ENCODE data around the gene TALDO1.

TALDO1 gene

GRCh38 chr11:813072-813455, 65.8 kb downstream of the TALDO1 start:
- no peak overlapping the region for H3K4me2 ChIP-seq (ENCODE audit: low read depth, low read length)
- no peak overlapping the region for H3K9ac ChIP-seq (ENCODE audit: low read length)
- H3K4me1 ChIP-seq (ENCODE audit: low read length): peaks cover 13% of the 10 kb centered on the region
- H2AFZ ChIP-seq (ENCODE audit: low read length): no peak overlapping the region
- no peak overlapping the region for H3K27ac ChIP-seq (ENCODE audit: low read length)
- H3K9me2 ChIP-seq (replicated peaks; ENCODE audit: insufficient read depth, low read length): no peaks in the 10 kb centered on the region
- no peaks in the 10 kb centered on the region for H3K27me3 ChIP-seq (replicated peaks; ENCODE audit: insufficient read depth, low read length)
- no peak overlapping the region for H3K4me3 ChIP-seq (ENCODE audit: low read length)
- DNase-seq: no peak
- peaks cover 15% of the 10 kb centered on the region for H4K20me1 ChIP-seq (ENCODE audit: insufficient read depth, low read length)
- H3F3A ChIP-seq (ENCODE audit: insufficient read depth, low read length): peaks cover 44% of the 10 kb centered on the region
- peaks cover 43% of the 10 kb centered on the region for H3K79me2 ChIP-seq (ENCODE audit: low read length)
- no peaks in the 10 kb centered on the region for H3K9me3 ChIP-seq (replicated peaks; ENCODE audit: insufficient read depth, low read length)
- peaks cover 15% of the 10 kb centered on the region for H3K36me3 ChIP-seq (replicated peaks; ENCODE audit: insufficient read depth, low read length)
- TF ChIP-seq CTCF (IDR thresholded peaks at IDR 0.05; ENCODE audit: low read length) (no peak), EZH2phosphoT487 (IDR thresholded peaks at IDR 0.05; ENCODE audit: low read length) (no peak), EZH2 (optimal IDR thresholded peaks at IDR 0.05; ENCODE audit: low read depth, low read length) (no peak)

- Histone ChIP-seq H3K4me2 (ENCODE audit: low read depth, low read length) (no peak overlapping the region), H3K4me1 (ENCODE audit: low read length) (peaks cover 10% of the 10 kb centered on the region), H3K9me3 (replicated peaks; ENCODE audit: insufficient read depth, low read length) (no peaks in the 10 kb centered on the region), H3K27me3 (replicated peaks; ENCODE audit: insufficient read depth, low read length) (no peaks in the 10 kb centered on the region), H3K4me3 (ENCODE audit: low read length) (no peak overlapping the region), H3K36me3 (replicated peaks; ENCODE audit: insufficient read depth, low read length) (peaks cover 15% of the 10 kb centered on the region), H3K79me2 (ENCODE audit: low read length) (peaks cover 40% of the 10 kb centered on the region), H3K27ac (ENCODE audit: low read length) (no peak overlapping the region), H3K9ac (ENCODE audit: low read length) (no peak overlapping the region), H2AFZ (ENCODE audit: low read length) (no peak overlapping the region), H3F3A (ENCODE audit: insufficient read depth, low read length) (peaks cover 42% of the 10 kb centered on the region), H4K20me1 (ENCODE audit: insufficient read depth, low read length) (peaks cover 15% of the 10 kb centered on the region), H3K9me2 (replicated peaks; ENCODE audit: insufficient read depth, low read length) (no peaks in the 10 kb centered on the region)
- TF ChIP-seq CTCF (IDR thresholded peaks at IDR 0.05; ENCODE audit: low read length) (no peak), EZH2phosphoT487 (IDR thresholded peaks at IDR 0.05; ENCODE audit: low read length) (no peak), EZH2 (optimal IDR thresholded peaks at IDR 0.05; ENCODE audit: low read depth, low read length) (no peak)
- DNase-seq: no peak
These were observed 66.3 kb downstream of the TALDO1 start for GRCh38 chr11:813456-814096.

Data from MM.1S (cell line).